Endodermal cell (in vitro differentiated cells): ENCODE measurements around the gene MARK4. TPM values are rescaled to one million over a fixed set of nuclear protein-coding genes. Genes with fewer than 3 reads are reported as not detected.

Source experiments
- DNase-seq: peaks from one replicate; pipeline ENCODE4 v3.0.0-alpha.2; 2017
- H3K27ac ChIP-seq: 2 replicates; pipeline ENCODE4 v1.5.1; 2013; ENCODE audit warnings: mild to moderate bottlenecking, low read depth, low read length, moderate library complexity
- H3K27me3 ChIP-seq: 2 replicates; pipeline ENCODE4 v1.6.1; 2013; ENCODE audit warnings: mild to moderate bottlenecking, low read length, moderate library complexity; ENCODE audit not compliant: insufficient read depth, control insufficient read depth, poor library complexity, severe bottlenecking
- H3K36me3 ChIP-seq: 2 replicates; pipeline ENCODE4 v1.7.0; 2013; ENCODE audit warnings: mild to moderate bottlenecking, low read length, moderate library complexity; ENCODE audit not compliant: control insufficient read depth, insufficient read depth
- H3K4me1 ChIP-seq: one replicate; pipeline ENCODE4 v1.7.0; 2013; ENCODE audit warnings: low read length; ENCODE audit not compliant: control insufficient read depth, insufficient read depth
- H3K4me3 ChIP-seq: 2 replicates; pipeline ENCODE4 v1.5.1; 2013; ENCODE audit warnings: mild to moderate bottlenecking, low read length, moderate library complexity
- H3K9ac ChIP-seq: 2 replicates; pipeline ENCODE4 v1.6.1; 2013; ENCODE audit warnings: mild to moderate bottlenecking, low read length, moderate library complexity; ENCODE audit not compliant: poor library complexity, severe bottlenecking; ENCODE audit errors: extremely low read depth
- H3K9me3 ChIP-seq: 2 replicates; pipeline ENCODE4 v1.6.1; 2013; ENCODE audit warnings: mild to moderate bottlenecking, low read length, moderate library complexity; ENCODE audit not compliant: control insufficient read depth
- H3K27ac Mint-ChIP-seq: 2 replicates; pipeline ENCODE4 v1.8.0; 2020; ENCODE audit warnings: mixed read lengths
- H3K27me3 Mint-ChIP-seq: 2 replicates; pipeline ENCODE4 v1.8.0; 2021; ENCODE audit warnings: mild to moderate bottlenecking, mixed read lengths; ENCODE audit not compliant: insufficient read depth
- H3K36me3 Mint-ChIP-seq: 2 replicates; pipeline ENCODE4 v1.8.0; 2020; ENCODE audit warnings: low read depth, mixed read lengths
- H3K4me1 Mint-ChIP-seq: 2 replicates; pipeline ENCODE4 v1.8.0; 2020; ENCODE audit warnings: mixed read lengths
- H3K4me3 Mint-ChIP-seq: 2 replicates; pipeline ENCODE4 v1.8.0; 2020; ENCODE audit warnings: mild to moderate bottlenecking, moderate library complexity, mixed read lengths
- H3K9me3 Mint-ChIP-seq: 2 replicates; pipeline ENCODE4 v1.8.0; 2020; ENCODE audit warnings: mild to moderate bottlenecking, mixed read lengths
- CTCF ChIP-seq: fragments of 200-600 bp; sonication (generic); conservative IDR thresholded peaks from 2 replicates; pipeline ENCODE4 v1.5.0; 2021; ENCODE audit warnings: antibody characterized with exemption, mild to moderate bottlenecking
- WGBS, 2 experiments: methylation state at CpG; one replicate each; pipeline versions ENCODE4 v1.1.5 to v1.1.7; 2013; ENCODE audit warnings: missing lambda C conversion rate in 2 of 2, mixed read lengths in 1 of 2; ENCODE audit not compliant: insufficient coverage in 1 of 2, insufficient read length in 1 of 2; 5-methylcytosine and 5-hydroxymethylcytosine counted together
- total RNA-seq, 2 donors: library from RNA; stranded (reverse); fragmentation: NEBNext Ultra II Directional in 1 of 2; extraction: Animal tissue kit (Norgen Biotek cat#: 25700) in 1 of 2; gene quantifications; 2 replicates in 1 of 2; 3 replicates in 1 of 2; pipeline ENCODE4 v1.2.1, GENCODE V29; 2021

The MARK4 gene
- total RNA-seq, 2 donors from 2014 or later, result 74.6 to 90.6 TPM

DNA sequence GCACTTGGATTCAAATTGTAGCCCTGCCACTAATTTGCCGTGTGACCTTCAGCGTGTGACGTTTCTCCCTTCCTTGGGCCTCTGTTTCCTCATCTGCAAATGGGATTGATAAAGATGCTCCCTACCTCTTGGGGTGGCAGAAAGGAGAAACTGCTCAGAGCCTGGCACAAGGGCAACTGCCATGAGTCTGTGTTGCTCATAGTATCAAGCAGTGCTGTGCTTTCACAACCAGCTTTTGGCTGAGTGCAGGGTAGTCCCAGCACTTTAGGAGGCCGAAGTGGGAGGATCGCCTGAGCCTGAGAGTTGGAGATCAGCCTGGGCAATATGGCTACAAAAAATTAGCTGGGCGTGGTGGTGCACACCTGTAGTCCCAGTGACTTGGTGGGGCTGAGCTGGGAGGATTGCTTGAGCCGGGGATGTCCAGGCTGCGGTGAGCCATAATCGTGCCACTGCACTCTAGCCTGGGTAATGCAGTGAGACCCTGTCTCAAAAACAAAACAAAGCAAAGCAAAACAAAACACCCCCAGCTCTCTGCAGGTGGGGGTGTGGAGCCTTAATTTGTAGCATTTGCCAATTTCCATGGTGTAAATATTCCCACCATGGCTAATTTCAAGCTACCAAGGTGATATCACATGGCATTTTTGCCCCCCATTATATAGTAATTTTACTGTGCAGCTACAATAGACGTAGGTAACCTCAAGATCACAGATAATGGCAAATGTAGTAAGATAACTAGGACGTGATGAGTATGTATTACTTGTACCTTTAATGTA is 1.6 kb upstream of the MARK4 start:
- Mint-ChIP-seq H3K4me1 (peaks cover 17% of the 10 kb centered on the region), H3K36me3 (peaks cover 5% of the 10 kb centered on the region), H3K27me3 (peaks cover 25% of the 10 kb centered on the region), H3K9me3 (no peaks in the 10 kb centered on the region), H3K27ac (no peak overlapping the region), H3K4me3 (no peak overlapping the region)
- no peak overlapping the region for H3K27ac ChIP-seq
- no peaks in the 10 kb centered on the region for H3K27me3 ChIP-seq
- 72 to 74% methylated on average over 6 to 11 of the region's 11 CpGs for WGBS, 2 experiments
- no peak for TF ChIP-seq CTCF
- no peak overlapping the region for H3K9ac ChIP-seq
- no peak for DNase-seq
- no peak overlapping the region for H3K4me3 ChIP-seq
- H3K4me1 ChIP-seq, result peaks cover 3% of the 10 kb centered on the region
- no peaks in the 10 kb centered on the region for H3K9me3 ChIP-seq
- H3K36me3 ChIP-seq, result peaks cover 10% of the 10 kb centered on the region

- Mint-ChIP-seq H3K4me1 (peaks cover 17% of the 10 kb centered on the region), H3K4me3 (peak overlapping the region; percentile 67), H3K36me3 (peaks cover 6% of the 10 kb centered on the region), H3K27ac (no peak overlapping the region), H3K27me3 (peaks cover 19% of the 10 kb centered on the region), H3K9me3 (no peaks in the 10 kb centered on the region)
- peak; percentile 63 for DNase-seq
- 58 to 72% methylated on average over 5 to 10 of the region's 14 CpGs for WGBS, 2 experiments
- H3K36me3 ChIP-seq, result peaks cover 10% of the 10 kb centered on the region
- H3K9me3 ChIP-seq, result no peaks in the 10 kb centered on the region
- peaks cover 2% of the 10 kb centered on the region for H3K4me1 ChIP-seq
- peak overlapping the region; percentile 32 for H3K9ac ChIP-seq
- no peaks in the 10 kb centered on the region for H3K27me3 ChIP-seq
- H3K27ac ChIP-seq, result no peak overlapping the region
- no peak for TF ChIP-seq CTCF
- peak overlapping the region; percentile 87 for H3K4me3 ChIP-seq
Measured at GRCh38 chr19:45250216-45250831, 747 bp upstream of the MARK4 start.

DNA sequence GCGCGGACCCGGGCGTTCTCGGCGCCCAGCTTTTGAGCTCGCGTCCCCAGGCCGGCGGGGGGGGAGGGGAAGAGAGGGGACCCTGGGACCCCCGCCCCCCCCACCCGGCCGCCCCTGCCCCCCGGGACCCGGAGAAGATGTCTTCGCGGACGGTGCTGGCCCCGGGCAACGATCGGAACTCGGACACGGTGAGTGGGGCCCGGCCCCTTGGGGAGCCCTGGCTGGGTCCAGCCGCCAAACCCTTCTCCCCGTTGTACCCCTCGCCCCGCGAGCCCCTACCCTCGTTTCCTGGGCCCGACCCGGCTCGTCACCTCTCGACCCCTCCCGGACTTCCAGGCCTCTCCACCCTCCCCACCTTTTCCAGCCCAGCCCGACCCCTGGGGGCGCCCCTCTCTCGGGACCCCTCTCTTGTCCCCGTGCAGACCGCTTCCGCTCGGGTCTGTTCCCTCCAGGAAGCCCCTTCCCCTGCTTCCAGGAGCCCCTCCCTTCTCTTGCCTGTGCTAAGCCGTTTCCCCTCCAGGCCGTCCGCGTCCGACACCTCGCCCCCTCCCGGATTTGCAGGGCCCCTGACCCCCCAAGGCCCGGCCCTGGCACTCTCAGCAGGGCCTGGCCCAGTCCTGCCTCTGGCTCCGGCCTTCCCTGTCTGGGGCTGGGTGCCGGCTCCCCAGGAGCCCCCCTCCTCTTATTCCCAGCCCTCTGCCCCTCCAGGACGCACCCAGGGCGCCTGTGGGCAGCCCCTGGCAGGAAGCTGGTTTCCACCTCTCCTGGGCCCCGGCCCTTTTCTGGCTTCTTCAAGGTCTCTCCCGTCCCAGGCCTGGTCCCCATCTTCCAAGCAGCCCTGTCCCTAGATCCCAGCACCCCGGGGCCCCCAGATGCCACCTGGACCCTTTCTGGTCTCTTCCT is 632 bp downstream of the MARK4 start:
- Mint-ChIP-seq H3K27me3 (peaks cover 19% of the 10 kb centered on the region), H3K36me3 (peaks cover 9% of the 10 kb centered on the region), H3K4me3 (peak overlapping the region; percentile 67), H3K4me1 (peaks cover 17% of the 10 kb centered on the region), H3K27ac (peak overlapping the region; percentile 44), H3K9me3 (no peaks in the 10 kb centered on the region)
- Histone ChIP-seq H3K36me3 (peaks cover 10% of the 10 kb centered on the region), H3K4me1 (no peaks in the 10 kb centered on the region), H3K4me3 (peak overlapping the region; percentile 84), H3K27me3 (no peaks in the 10 kb centered on the region), H3K27ac (peak overlapping the region; percentile 24), H3K9ac (peak overlapping the region; percentile 68), H3K9me3 (no peaks in the 10 kb centered on the region)
- TF ChIP-seq CTCF, result no peak
- peak; percentile 76 for DNase-seq
- WGBS, 2 experiments, result 5% methylated on average over 18 to 46 of the region's 57 CpGs
